Amniotic epithelial cell (primary cell): ENCODE measurements around the gene PPP1R1B.

ENCODE experiments used
- DNase-seq: peaks from one replicate; pipeline ENCODE4 v3.0.0-alpha.2; 2010; ENCODE audit warnings: low read depth

PPP1R1B gene

GRCh38 chr17:39615434-39615833 lies 11.3 kb upstream of the PPP1R1B start:
- no peak for DNase-seq

GRCh38 chr17:39617100-39617445 lies 9.7 kb upstream of the PPP1R1B start:
- DNase-seq, result no peak

- peak; percentile 30 for DNase-seq
Observed at GRCh38 chr17:39617446-39618245, 9.1 kb upstream of the PPP1R1B start.

GRCh38 chr17:39618246-39618913 lies 8.4 kb upstream of the PPP1R1B start:
- DNase-seq, result no peak

- DNase-seq, result no peak
Observed at GRCh38 chr17:39618956-39619785, 7.6 kb upstream of the PPP1R1B start.

- DNase-seq, result no peak
Observed at GRCh38 chr17:39619786-39620101, 7.0 kb upstream of the PPP1R1B start.

GRCh38 chr17:39621523-39622379 lies 5.0 kb upstream of the PPP1R1B start:
- peak; percentile 54 for DNase-seq

- DNase-seq, result no peak
Observed at GRCh38 chr17:39622380-39623006, 4.3 kb upstream of the PPP1R1B start.

- peak; percentile 40 for DNase-seq
Observed at GRCh38 chr17:39623356-39623950, 3.3 kb upstream of the PPP1R1B start.

- no peak for DNase-seq
Observed at GRCh38 chr17:39624313-39624712, 2.4 kb upstream of the PPP1R1B start.

- DNase-seq, result no peak
Observed at GRCh38 chr17:39625198-39625785, 1.5 kb upstream of the PPP1R1B start.

- no peak for DNase-seq
Observed at GRCh38 chr17:39627047-39627711, 427 bp downstream of the PPP1R1B start.

GRCh38 chr17:39627712-39628516 lies 1.2 kb downstream of the PPP1R1B start:
- DNase-seq, result no peak

GRCh38 chr17:39628655-39629493 lies 2.1 kb downstream of the PPP1R1B start:
- no peak for DNase-seq

GRCh38 chr17:39629494-39629880 lies 2.7 kb downstream of the PPP1R1B start:
- no peak for DNase-seq

GRCh38 chr17:39629898-39630297 lies 3.1 kb downstream of the PPP1R1B start:
- peak; percentile 35 for DNase-seq

GRCh38 chr17:39631403-39631802 lies 4.7 kb downstream of the PPP1R1B start:
- no peak for DNase-seq
